GM18526 (cell line): ENCODE data around the gene ZNF398.

Experiments used
- POLR2A ChIP-seq: IDR thresholded peaks from 3 replicates; pipeline ENCODE4 v1.6.1; 2011; ENCODE audit not compliant: insufficient read length; ENCODE audit errors: extremely low read depth

The ZNF398 gene

GRCh38 chr7:149225656-149226055, 78.4 kb downstream of the ZNF398 start:
- no peak for TF ChIP-seq POLR2A

- TF ChIP-seq POLR2A: no peak
Measured at GRCh38 chr7:149226840-149227494, 79.7 kb downstream of the ZNF398 start.

DNA sequence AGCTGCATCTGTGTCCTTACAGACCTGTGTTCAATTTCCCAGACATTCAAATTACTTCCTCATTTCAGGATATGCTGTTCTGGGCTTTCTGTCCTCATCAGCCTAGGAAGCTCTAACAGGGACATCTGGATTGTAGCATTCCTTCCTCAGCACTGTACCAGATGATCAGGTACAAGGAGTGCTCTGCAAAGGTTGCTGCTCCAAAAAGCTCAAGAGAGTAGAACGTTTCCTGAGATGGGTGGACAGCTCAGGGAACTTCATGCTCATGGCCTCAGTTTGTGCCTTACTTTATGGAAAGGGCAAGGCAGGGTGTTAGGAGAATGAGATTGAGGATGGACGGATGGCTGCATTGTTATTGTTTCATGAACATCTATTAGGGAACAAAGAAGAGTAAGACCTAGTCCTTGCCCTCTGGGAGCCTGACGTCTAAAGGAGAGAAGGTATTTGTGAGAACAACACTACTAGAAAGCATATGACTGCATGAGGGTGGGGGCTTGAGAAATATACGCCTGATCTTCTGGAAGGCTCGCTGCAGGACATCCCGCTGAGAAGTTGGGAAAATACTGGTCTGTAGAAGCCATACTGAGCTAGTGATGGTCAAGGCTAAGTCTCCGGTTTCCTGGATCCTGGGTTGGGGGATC, 81.7 kb downstream of the ZNF398 start:
- no peak for TF ChIP-seq POLR2A

- TF ChIP-seq POLR2A: no peak
Measured at GRCh38 chr7:149229526-149229925, 82.3 kb downstream of the ZNF398 start.

DNA sequence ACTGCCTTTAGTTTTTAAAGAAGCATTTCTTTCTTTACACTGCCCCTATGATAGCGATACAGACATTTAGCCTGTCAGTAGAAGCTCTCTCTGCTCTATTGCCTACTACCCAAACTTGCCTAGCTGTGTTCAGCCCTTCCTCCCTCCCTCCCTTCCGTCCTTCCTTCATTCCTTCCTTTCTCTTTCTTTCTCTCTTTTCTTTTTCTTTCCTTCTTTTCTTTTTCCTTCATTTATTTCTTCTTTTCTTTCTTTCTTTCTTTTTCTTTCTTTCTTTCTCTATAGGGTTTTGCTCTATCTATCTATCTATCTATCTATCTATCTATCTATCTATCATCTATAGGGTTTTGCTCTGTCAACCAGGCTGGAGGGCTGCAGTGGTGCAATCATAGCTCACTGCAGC, 85.1 kb downstream of the ZNF398 start:
- no peak for TF ChIP-seq POLR2A
